ENCODE measurements around the gene FLVCR1.

GRCh38 chr1:212908971-212909370, 50.9 kb downstream of the FLVCR1 start:
- TF ChIP-seq CTCF (IDR thresholded peaks at IDR 0.05) (no peak), EP300 (IDR thresholded peaks at IDR 0.05) (no peak)

All from ovary (tissue), 3 donors.